GM08714 (cell line): ENCODE measurements around the gene ATP11A.

ENCODE experiments used
- H3K4me3 ChIP-seq: fragments of 200-500 bp; sonication (Bioruptor generic); 2 replicates; pipeline ENCODE4 v1.5.1; 2014; ENCODE audit warnings: mild to moderate bottlenecking, low read length, inconsistent platforms
- ZNF274 ChIP-seq: IDR thresholded peaks from 2 replicates; pipeline ENCODE4 v1.6.1; 2012; ENCODE audit warnings: mild to moderate bottlenecking, low read depth, low read length

The ATP11A gene

GRCh38 chr13:112806739-112807652, 117.2 kb downstream of the ATP11A start:
- H3K4me3 ChIP-seq: no peak overlapping the region
- no peak for TF ChIP-seq ZNF274

DNA sequence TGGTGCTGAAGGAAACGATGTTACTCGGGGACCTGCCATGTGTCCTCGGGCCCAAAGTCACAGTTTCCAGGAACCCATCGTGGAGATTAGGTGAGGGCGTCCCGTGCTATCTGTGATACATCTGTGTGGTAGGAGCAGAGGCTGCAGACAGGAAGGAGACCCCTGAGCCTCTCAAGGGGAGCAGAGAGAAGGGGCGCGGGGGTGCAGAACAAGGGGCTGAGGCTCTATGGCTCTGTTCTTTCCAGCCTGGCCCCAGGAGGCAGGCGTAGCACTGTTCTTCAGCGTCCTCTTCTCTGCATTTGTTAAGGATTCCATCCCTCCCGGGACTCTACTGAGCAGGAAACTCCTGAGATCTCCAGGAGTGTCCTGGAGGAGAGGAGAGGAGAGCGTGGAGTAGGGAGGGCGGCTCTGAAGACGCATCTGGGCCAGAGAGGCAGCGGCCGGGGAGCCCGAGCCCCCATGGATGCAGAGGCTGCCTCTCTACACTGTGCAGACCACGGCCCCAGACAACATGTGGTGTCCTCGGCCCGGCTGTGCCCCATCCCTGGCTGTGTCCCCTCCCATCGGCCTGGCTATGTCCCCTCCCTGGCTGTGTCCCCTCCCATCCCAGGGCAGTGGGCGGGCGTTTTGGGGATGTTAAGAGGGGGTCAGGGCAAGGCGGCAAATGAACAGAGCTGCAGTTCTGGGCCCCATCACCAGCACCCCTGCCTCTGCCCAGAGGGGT, 118.0 kb downstream of the ATP11A start:
- no peak for TF ChIP-seq ZNF274
- H3K4me3 ChIP-seq: no peak overlapping the region

GRCh38 chr13:112808377-112809140, 118.7 kb downstream of the ATP11A start:
- H3K4me3 ChIP-seq: no peak overlapping the region
- no peak for TF ChIP-seq ZNF274

DNA sequence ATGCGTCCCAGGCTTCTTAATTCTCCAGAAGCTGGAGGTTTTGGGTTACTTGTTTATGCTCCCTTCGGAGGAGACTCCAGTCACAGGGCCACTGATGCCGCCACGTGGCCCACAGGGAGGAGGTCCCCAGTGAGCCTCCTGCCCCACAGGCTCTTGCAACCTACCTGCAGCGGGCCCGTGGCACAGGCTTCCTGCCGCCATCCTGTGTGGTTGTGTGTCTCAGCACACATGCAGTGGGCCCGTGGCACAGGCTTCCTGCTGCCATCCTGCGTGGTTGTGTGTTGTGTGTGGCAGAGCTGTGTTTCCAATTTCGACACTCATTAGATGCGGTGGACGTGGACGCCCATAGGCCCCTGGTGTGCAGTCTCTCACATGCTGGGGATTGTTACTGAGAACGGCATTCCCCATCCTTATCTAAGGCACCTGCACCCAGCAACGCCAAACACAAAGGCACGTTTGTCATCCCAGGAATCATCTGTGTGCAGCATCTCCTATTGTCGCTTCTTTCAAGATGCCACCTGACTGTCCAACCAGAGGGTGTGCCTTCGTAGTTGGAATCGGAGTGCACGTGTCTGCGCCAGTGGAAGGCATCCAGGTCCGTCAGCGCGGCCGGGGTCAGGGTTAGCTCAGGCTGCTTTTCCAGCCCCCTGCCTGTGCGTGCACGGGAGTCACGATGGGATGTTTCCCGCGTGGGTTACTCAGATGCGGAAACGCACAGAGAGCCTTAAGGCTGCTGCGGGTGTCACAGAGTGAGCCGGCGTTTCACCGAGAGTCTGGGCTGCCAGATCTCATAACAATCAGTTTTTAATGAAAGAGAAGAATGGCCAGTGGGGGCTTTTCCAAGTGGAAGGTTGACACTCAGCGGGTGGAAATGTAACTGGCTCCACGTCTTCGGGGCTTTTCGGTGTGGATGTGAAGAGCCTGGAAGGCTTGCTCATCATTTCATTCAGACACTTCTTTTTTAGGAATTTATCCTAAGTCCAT, 119.8 kb downstream of the ATP11A start:
- TF ChIP-seq ZNF274: no peak

DNA sequence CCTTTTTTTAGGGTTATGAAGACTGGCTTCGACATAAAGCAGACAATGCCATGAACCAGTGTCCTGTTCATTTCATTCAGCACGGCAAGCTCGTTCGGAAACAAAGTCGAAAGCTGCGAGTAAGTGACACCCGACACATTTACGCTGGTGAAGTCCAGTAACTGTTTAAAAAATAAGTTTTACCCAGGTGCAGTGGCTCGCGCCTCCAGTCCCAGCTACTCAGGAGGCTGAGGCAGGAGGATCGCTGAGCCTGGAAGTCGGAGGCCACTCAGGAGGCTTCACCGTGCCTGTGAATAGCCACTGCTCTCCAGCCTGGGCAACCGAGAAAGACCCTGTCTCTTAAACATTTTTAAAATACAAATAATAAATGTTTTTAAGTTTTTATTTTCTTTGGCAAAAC, 120.8 kb downstream of the ATP11A start:
- no peak overlapping the region for H3K4me3 ChIP-seq
- no peak for TF ChIP-seq ZNF274

More for the DNA sequence above, 119.8 kb downstream of the ATP11A start:
- H3K4me3 ChIP-seq: no peak overlapping the region

DNA sequence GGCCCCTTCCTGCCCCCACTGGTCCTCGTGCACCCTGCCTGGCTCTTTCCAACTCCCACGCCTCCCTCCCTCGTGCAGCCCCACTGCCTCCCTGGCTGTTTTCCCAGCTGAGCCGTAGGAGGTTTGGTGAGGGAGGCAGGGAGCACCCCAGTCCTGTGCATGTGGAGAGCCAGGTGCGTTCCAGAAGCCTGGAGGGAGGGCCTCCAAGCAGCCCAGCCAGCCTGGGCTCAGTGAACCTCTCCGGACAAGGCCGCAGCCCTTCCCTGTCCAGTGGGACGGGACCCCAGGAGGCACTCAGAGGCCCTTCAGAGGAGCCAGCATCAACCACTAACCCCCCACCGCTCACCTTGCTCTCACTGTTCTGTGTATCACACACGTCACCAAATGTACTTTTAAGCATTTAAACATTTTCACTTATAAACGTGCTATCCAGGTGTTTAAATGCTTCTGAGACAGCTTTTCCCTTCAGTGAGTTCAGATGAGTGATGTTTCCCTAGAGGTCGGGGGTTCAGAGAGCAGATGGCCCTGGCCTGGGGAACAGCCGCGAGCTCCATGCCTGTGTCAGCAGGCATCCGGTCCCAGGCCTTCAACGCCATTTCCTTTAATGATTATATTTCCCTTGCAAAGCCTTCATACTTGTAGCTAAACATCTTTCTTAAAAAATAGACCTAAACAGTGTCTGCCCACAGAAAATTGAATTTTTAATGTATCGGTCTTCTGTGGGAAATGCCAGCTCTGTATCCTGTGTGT, 122.6 kb downstream of the ATP11A start:
- no peak for TF ChIP-seq ZNF274
- H3K4me3 ChIP-seq: no peak overlapping the region

- no peak overlapping the region for H3K4me3 ChIP-seq
- TF ChIP-seq ZNF274: no peak
Measured at GRCh38 chr13:112813552-112813951, 123.7 kb downstream of the ATP11A start.

GRCh38 chr13:112814905-112815585, 125.2 kb downstream of the ATP11A start:
- no peak overlapping the region for H3K4me3 ChIP-seq
- no peak for TF ChIP-seq ZNF274

GRCh38 chr13:112815871-112816270, 126.0 kb downstream of the ATP11A start:
- TF ChIP-seq ZNF274: no peak
- no peak overlapping the region for H3K4me3 ChIP-seq

DNA sequence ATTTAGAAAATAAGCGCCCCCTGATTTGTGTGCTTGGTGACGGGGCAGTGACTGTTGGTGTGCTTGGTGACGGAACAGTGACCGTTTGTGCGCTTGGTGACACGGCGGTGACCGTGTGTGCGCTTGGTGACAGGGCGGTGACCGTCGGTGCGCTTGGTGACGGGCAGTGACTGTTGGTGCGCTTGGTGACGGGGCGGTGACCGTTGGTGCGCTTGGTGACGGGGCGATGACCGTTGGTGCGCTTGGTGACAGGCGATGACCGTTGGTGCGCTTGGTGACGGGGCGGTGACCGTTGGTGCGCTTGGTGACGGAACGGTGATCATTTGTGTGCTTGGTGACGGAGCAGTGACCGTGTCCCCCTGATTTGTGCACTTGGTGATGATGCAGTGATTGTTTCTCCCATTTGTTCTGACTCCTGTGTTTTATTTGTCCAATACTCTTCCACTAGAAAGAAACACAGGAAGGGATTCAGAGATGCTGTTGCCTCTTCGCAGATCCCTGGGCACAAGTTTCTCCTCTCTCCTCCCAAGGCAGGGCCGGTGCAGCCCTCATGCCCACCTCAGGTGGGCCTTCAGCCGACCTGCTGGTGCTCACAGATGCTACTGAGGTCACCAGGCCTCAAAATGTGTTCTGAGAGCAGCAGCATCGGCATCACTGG, 128.3 kb downstream of the ATP11A start:
- no peak overlapping the region for H3K4me3 ChIP-seq
- TF ChIP-seq ZNF274: no peak

DNA sequence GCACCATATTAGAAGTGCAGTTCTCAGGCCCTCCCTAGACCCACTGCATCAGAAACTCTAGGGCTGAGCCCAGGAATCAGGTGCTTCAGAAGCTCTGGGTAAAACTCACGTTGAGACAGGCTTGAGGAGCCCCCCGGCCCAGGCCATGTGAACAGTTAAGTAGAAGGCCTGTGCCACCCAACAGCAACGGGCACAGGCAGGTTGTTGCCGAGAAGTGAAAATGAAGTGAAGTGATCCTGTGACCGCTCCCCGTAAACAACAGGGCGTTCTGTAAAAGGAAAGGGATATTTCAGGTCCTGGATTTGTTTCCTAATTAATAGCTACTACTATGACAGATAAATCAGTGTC, 128.8 kb downstream of the ATP11A start:
- no peak overlapping the region for H3K4me3 ChIP-seq
- TF ChIP-seq ZNF274: no peak

DNA sequence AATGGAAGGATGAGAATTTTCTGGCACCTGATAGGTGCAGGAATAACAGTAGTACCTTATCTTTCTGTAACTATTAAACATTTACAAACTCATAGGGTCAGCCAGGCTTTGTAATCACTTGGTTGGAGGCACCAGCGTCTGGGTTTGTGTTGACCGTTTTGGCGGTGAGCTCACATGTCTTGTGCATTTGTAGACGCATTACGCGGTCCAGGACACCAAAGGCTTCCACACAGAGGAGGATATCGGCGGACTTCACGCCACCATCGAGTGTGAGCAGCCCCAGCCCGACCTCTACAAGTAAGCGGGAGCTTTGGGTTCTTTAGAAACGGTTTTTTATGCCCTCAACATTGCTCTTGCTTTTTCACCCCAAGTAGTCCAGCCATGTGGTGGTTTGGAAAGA, 129.3 kb downstream of the ATP11A start:
- no peak overlapping the region for H3K4me3 ChIP-seq
- TF ChIP-seq ZNF274: no peak
